Renal cortex interstitium (tissue), 11 donors: Measurements from ENCODE around the gene DRC7. TPM values are rescaled to one million over a fixed set of nuclear protein-coding genes. Genes with fewer than 3 reads are reported as not detected.
"Not testable (repeated sequence)": the region's sequence is repeated elsewhere in the genome, so short reads cannot be mapped to it uniquely, and the experiment has no call there.

Source experiments
- DNase-seq, 11 donors: peaks; one replicate each; pipeline ENCODE4 v3.0.0-alpha.2; 2013; ENCODE audit warnings: low read depth in 9 of 11, low spot score in 4 of 11; ENCODE audit errors: extremely low read depth in 1 of 11
- polyA plus RNA-seq, 3 donors: library from polyadenylated mRNA; unstranded; fragments of 120-200 nt; gene quantifications; one replicate each; pipeline ENCODE4 v1.2.1, GENCODE V29; 2013; ENCODE audit not compliant: insufficient read length in 3 of 3

Gene DRC7
- polyA plus RNA-seq, 3 donors: 2.4 to 4.8 (median 3.8) TPM

- DNase-seq: no peak
Observed at GRCh38 chr16:57765160-57765728, 70.6 kb downstream of the DRC7 start.

- no peak for DNase-seq
Observed at GRCh38 chr16:57766714-57767348, 72.2 kb downstream of the DRC7 start.

- DNase-seq: no peak
Observed at GRCh38 chr16:57769541-57770145, 75.0 kb downstream of the DRC7 start.

GRCh38 chr16:57770361-57770760 is 75.8 kb downstream of the DRC7 start:
- no peak for DNase-seq

GRCh38 chr16:57771141-57771785 is 76.7 kb downstream of the DRC7 start:
- DNase-seq: no peak

GRCh38 chr16:57773019-57773418 is 78.4 kb downstream of the DRC7 start:
- DNase-seq: no peak

GRCh38 chr16:57773655-57774295 is 79.2 kb downstream of the DRC7 start:
- no peak for DNase-seq

- DNase-seq: no peak
Observed at GRCh38 chr16:57774705-57775285, 80.2 kb downstream of the DRC7 start.

- peak in 8 of 11 donors; percentile 39 to 72 (median 60) for DNase-seq
Observed at GRCh38 chr16:57775661-57776469, 81.3 kb downstream of the DRC7 start.

- no peak for DNase-seq
Observed at GRCh38 chr16:57778658-57779057, 84.1 kb downstream of the DRC7 start.

GRCh38 chr16:57779836-57780235 is 85.2 kb downstream of the DRC7 start:
- not testable (repeated sequence) for DNase-seq

GRCh38 chr16:57781349-57781740 is 86.7 kb downstream of the DRC7 start:
- no peak for DNase-seq

Other genes starting within 250 kb of the DRC7 start
- gene CIAPIN1, start 247.4 kb upstream of the DRC7 start, polyA plus RNA-seq: 100 to 1,000 TPM in 1 of 3 donors, 10 to 100 TPM in 2; 92.1 to 110 (median 95.7) TPM
- gene COQ9, start 247.3 kb upstream of the DRC7 start, polyA plus RNA-seq: 100 to 1,000 TPM in 1 of 3 donors, 10 to 100 TPM in 2; 94.3 to 108 (median 96.0) TPM
- gene POLR2C, start 232.1 kb upstream of the DRC7 start, polyA plus RNA-seq: 10 to 100 TPM; 79.9 to 89.8 (median 88.4) TPM
- 10 to 100 TPM; 26.2 to 36.8 (median 36.6) TPM for gene DOK4, start 208.3 kb upstream of the DRC7 start, polyA plus RNA-seq
- gene CCDC102A, start 158.2 kb upstream of the DRC7 start, polyA plus RNA-seq: 10 to 100 TPM; 13.7 to 21.6 (median 17.9) TPM
- 1 to 10 TPM in 2 of 3 donors, under 1 TPM in 1; 0.93 to 2.1 (median 1.2) TPM for gene ADGRG5, start 152.2 kb upstream of the DRC7 start, polyA plus RNA-seq
- 10 to 100 TPM; 58.2 to 93.6 (median 59.3) TPM for gene ADGRG1, start 66.2 kb upstream of the DRC7 start, polyA plus RNA-seq
- gene ADGRG3, start 26.5 kb upstream of the DRC7 start, polyA plus RNA-seq: under 1 TPM; 0.21 to 0.48 (median 0.27) TPM
- 10 to 100 TPM; 18.2 to 24.9 (median 21.9) TPM for gene KATNB1, start 41.0 kb downstream of the DRC7 start, polyA plus RNA-seq
- 10 to 100 TPM; 40.0 to 92.3 (median 58.4) TPM for gene KIFC3, start 107.7 kb downstream of the DRC7 start, polyA plus RNA-seq